Hindlimb muscle (tissue), 1 donor: ENCODE measurements around the gene HMSD. TPM values are rescaled to one million over a fixed set of nuclear protein-coding genes. Genes with fewer than 3 reads are reported as not detected.
A peak's percentile ranks its signal among the peaks of the same experiment; 100 is the strongest.

Experiments
- DNase-seq: peaks from one replicate; pipeline ENCODE4 v3.0.0-alpha.2; 2013
- polyA plus RNA-seq: library from polyadenylated mRNA; unstranded; fragments of 120-200 nt; gene quantifications from one replicate; pipeline ENCODE4 v1.2.1, GENCODE V29; 2013; ENCODE audit not compliant: insufficient read length

HMSD gene
- polyA plus RNA-seq, 1 donor: not detected

- no peak for DNase-seq
Measured at GRCh38 chr18:63956755-63957154, 7.7 kb downstream of the HMSD start.

GRCh38 chr18:63960891-63961290 lies 11.8 kb downstream of the HMSD start:
- DNase-seq: no peak

GRCh38 chr18:63961435-63961980 lies 12.4 kb downstream of the HMSD start:
- DNase-seq: no peak

- DNase-seq: no peak
Measured at GRCh38 chr18:63962137-63962536, 13.0 kb downstream of the HMSD start.

GRCh38 chr18:63963615-63964256 lies 14.6 kb downstream of the HMSD start:
- DNase-seq: no peak

- DNase-seq: no peak
Measured at GRCh38 chr18:63964908-63965307, 15.8 kb downstream of the HMSD start.

GRCh38 chr18:63965716-63966330 lies 16.7 kb downstream of the HMSD start:
- no peak for DNase-seq

- DNase-seq: peak; percentile 90
Measured at GRCh38 chr18:63969942-63970808, 21.1 kb downstream of the HMSD start, which contains the start of gene SERPINB8. TSS of gene SERPINB8 (plus strand) at chr18:63970081. CDS start at chr18:63978309, 8,228 bp downstream.

GRCh38 chr18:63970809-63971205 lies 21.7 kb downstream of the HMSD start:
- DNase-seq: no peak

- DNase-seq: no peak
Measured at GRCh38 chr18:63971320-63972001, 22.4 kb downstream of the HMSD start.

- no peak for DNase-seq
Measured at GRCh38 chr18:63972002-63972376, 22.9 kb downstream of the HMSD start.

- no peak for DNase-seq
Measured at GRCh38 chr18:63974991-63975390, 25.9 kb downstream of the HMSD start.

GRCh38 chr18:63975628-63976027 lies 26.5 kb downstream of the HMSD start:
- DNase-seq: no peak

- DNase-seq: no peak
Measured at GRCh38 chr18:63977040-63977439, 27.9 kb downstream of the HMSD start.

- peak; percentile 48 for DNase-seq
Measured at GRCh38 chr18:63979409-63979920, 30.4 kb downstream of the HMSD start.

- no peak for DNase-seq
Measured at GRCh38 chr18:63980027-63980426, 30.9 kb downstream of the HMSD start.

- DNase-seq: no peak
Measured at GRCh38 chr18:63980896-63981460, 31.9 kb downstream of the HMSD start.

GRCh38 chr18:63981719-63982118 lies 32.6 kb downstream of the HMSD start:
- DNase-seq: no peak

- no peak for DNase-seq
Measured at GRCh38 chr18:63982361-63982760, 33.3 kb downstream of the HMSD start.

GRCh38 chr18:63986885-63987284 lies 37.8 kb downstream of the HMSD start:
- DNase-seq: no peak

- no peak for DNase-seq
Measured at GRCh38 chr18:63987743-63988142, 38.6 kb downstream of the HMSD start.

- no peak for DNase-seq
Measured at GRCh38 chr18:63992751-63993150, 43.6 kb downstream of the HMSD start.
